Renal pelvis (tissue), 4 donors: ENCODE results near the gene THOC1. TPM values are rescaled to one million over a fixed set of nuclear protein-coding genes. Genes with fewer than 3 reads are reported as not detected.

Experiments
- DNase-seq: peaks from one replicate; pipeline ENCODE4 v3.0.0-alpha.2; 2013
- polyA plus RNA-seq, 3 donors: library from polyadenylated mRNA; unstranded; fragments of 120-200 nt; gene quantifications; one replicate each; pipeline ENCODE4 v1.2.1, GENCODE V29; 2013; ENCODE audit not compliant: insufficient read length in 3 of 3

THOC1 gene
- polyA plus RNA-seq, 3 donors = 63.2 to 123 (median 119) TPM

- DNase-seq = no peak
Measured at GRCh38 chr18:225745-226144, 42.1 kb downstream of the THOC1 start.

- no peak for DNase-seq
Measured at GRCh38 chr18:220708-221107, 47.1 kb downstream of the THOC1 start.

GRCh38 chr18:217532-218336 lies 50.1 kb downstream of the THOC1 start:
- no peak for DNase-seq

- no peak for DNase-seq
Measured at GRCh38 chr18:215448-216010, 52.3 kb downstream of the THOC1 start.

- DNase-seq = no peak
Measured at GRCh38 chr18:213966-214365, 53.9 kb downstream of the THOC1 start.

- no peak for DNase-seq
Measured at GRCh38 chr18:213505-213904, 54.3 kb downstream of the THOC1 start.

GRCh38 chr18:212780-213179 lies 55.1 kb downstream of the THOC1 start:
- DNase-seq = no peak

- DNase-seq = no peak
Measured at GRCh38 chr18:211582-211981, 56.3 kb downstream of the THOC1 start.

- DNase-seq = no peak
Measured at GRCh38 chr18:210733-211132, 57.1 kb downstream of the THOC1 start.

GRCh38 chr18:210075-210474 lies 57.8 kb downstream of the THOC1 start:
- DNase-seq = no peak

GRCh38 chr18:199768-200167 lies 68.1 kb downstream of the THOC1 start:
- DNase-seq = no peak

- DNase-seq = no peak
Measured at GRCh38 chr18:199214-199613, 68.6 kb downstream of the THOC1 start.

GRCh38 chr18:195651-196050 lies 72.2 kb downstream of the THOC1 start:
- no peak for DNase-seq

GRCh38 chr18:192801-193200 lies 75.0 kb downstream of the THOC1 start:
- no peak for DNase-seq

- DNase-seq = no peak
Measured at GRCh38 chr18:191725-192124, 76.1 kb downstream of the THOC1 start.

- no peak for DNase-seq
Measured at GRCh38 chr18:189254-189653, 78.6 kb downstream of the THOC1 start.

- no peak for DNase-seq
Measured at GRCh38 chr18:183769-184168, 84.1 kb downstream of the THOC1 start.

GRCh38 chr18:181711-182110 lies 86.1 kb downstream of the THOC1 start:
- no peak for DNase-seq

- DNase-seq = no peak
Measured at GRCh38 chr18:179499-179898, 88.3 kb downstream of the THOC1 start.

- DNase-seq = no peak
Measured at GRCh38 chr18:172361-172760, 95.5 kb downstream of the THOC1 start.
